Gastroesophageal sphincter (tissue), 3 donors: ENCODE measurements around the gene WDR59.

Experiments used
- EP300 ChIP-seq: sonication (generic); formaldehyde crosslinking; IDR thresholded peaks from one replicate; pipeline ENCODE4 v1.6.1; 2017; ENCODE audit warnings: antibody characterized with exemption, mild to moderate bottlenecking
- POLR2A ChIP-seq, 2 donors: fragments of 450-650 bp; IDR thresholded peaks; one replicate each; pipeline ENCODE4 v1.6.1; 2017; ENCODE audit warnings: antibody characterized with exemption in 2 of 2, mild to moderate bottlenecking in 2 of 2, moderate library complexity in 1 of 2
- TF ChIP-seq, protein P1 (sequence below), 4 experiments: fragments of 200-600 bp in 2 of 4; fragments of 450-650 bp in 2 of 4; sonication (generic) in 1 of 4; IDR thresholded peaks; one replicate each; pipeline ENCODE4 v1.5.1; 2017 to 2019; ENCODE audit warnings: antibody characterized with exemption in 4 of 4, mild to moderate bottlenecking in 2 of 4, moderate library complexity in 2 of 4

DNA sequence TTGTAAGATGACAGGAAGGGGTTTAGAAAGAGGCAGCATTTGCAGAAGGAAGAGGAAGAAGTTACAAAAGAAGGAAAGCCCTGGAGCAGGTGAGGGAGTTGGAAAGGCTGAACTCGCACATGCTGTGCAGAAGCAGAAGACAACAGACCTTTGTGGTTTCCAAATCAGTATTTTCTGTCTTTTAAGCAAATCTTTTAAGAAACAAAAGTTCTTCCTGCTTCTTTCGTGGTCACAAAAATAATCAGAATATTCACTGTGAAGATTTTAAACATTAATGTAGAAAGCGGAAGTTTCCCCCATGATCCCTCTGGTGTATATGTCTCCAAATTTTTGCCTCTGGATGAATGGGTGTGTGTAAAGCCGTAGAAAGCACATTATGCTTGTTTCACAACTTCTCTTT, 39.7 kb upstream of the WDR59 start:
- TF ChIP-seq POLR2A (IDR thresholded peaks at IDR 0.05) (no peak), EP300 (no peak)
- TF ChIP-seq, protein P1, sequence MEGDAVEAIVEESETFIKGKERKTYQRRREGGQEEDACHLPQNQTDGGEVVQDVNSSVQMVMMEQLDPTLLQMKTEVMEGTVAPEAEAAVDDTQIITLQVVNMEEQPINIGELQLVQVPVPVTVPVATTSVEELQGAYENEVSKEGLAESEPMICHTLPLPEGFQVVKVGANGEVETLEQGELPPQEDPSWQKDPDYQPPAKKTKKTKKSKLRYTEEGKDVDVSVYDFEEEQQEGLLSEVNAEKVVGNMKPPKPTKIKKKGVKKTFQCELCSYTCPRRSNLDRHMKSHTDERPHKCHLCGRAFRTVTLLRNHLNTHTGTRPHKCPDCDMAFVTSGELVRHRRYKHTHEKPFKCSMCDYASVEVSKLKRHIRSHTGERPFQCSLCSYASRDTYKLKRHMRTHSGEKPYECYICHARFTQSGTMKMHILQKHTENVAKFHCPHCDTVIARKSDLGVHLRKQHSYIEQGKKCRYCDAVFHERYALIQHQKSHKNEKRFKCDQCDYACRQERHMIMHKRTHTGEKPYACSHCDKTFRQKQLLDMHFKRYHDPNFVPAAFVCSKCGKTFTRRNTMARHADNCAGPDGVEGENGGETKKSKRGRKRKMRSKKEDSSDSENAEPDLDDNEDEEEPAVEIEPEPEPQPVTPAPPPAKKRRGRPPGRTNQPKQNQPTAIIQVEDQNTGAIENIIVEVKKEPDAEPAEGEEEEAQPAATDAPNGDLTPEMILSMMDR (IDR thresholded peaks at IDR 0.05), result no peak
